CD4-positive, alpha-beta T cell treated with Interleukin-6 at 100 ng/mL for 8 hours (primary cell): ENCODE data around the gene CCL25.
"Not testable (repeated sequence)": the region's sequence is repeated elsewhere in the genome, so short reads cannot be mapped to it uniquely, and the experiment has no call there.

Source experiments
- DNase-seq: peaks from one replicate; pipeline ENCODE4 v3.0.0-alpha.2; 2020; ENCODE audit warnings: mixed read lengths, low spot score

CCL25 gene, protein sequence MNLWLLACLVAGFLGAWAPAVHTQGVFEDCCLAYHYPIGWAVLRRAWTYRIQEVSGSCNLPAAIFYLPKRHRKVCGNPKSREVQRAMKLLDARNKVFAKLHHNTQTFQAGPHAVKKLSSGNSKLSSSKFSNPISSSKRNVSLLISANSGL

DNA sequence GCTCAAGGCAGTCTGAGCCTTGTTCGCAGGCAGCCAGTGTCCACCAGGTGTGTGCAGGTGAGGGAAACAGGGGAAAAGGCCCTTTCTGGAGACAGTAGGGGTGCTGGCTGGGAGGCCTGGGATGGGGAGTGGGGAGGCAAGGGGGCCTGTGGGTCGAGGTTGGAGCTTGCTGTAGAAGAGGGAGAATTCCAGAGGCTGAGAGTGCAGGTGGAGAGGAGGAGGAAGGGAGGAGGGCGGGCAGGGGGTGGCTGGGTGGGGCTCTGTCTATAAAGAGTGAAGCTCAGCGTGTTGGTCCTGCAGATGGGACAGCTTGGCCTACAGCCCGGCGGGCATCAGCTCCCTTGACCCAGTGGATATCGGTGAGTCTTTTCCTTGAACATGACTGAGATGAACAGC lies at the start of gene CCL25:
Gene CCL25, plus strand, starts transcription at position 297 of the 396 bp plus-strand sequence. CDS start 290 bp downstream, outside the sequence.
- no peak for DNase-seq

DNA sequence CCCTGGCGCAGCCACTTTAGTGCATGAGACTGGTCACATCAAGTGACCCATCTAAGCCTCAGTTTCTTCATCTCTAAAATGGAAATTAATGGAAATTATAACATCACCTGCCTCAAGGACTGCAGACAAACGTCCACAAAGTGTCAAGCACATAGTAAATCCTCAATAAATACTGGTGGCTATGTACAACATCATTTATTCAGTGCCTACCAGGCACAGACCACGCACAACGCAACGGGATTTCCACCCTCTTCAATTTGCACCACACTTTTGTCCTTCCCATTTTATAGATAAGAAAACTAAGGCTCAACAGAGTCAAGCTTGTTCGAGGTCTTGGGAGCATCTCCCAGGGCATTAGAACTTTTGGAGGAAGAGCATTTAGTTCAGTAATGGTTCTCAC lies 48.6 kb upstream of the CCL25 start:
- no peak for DNase-seq

DNA sequence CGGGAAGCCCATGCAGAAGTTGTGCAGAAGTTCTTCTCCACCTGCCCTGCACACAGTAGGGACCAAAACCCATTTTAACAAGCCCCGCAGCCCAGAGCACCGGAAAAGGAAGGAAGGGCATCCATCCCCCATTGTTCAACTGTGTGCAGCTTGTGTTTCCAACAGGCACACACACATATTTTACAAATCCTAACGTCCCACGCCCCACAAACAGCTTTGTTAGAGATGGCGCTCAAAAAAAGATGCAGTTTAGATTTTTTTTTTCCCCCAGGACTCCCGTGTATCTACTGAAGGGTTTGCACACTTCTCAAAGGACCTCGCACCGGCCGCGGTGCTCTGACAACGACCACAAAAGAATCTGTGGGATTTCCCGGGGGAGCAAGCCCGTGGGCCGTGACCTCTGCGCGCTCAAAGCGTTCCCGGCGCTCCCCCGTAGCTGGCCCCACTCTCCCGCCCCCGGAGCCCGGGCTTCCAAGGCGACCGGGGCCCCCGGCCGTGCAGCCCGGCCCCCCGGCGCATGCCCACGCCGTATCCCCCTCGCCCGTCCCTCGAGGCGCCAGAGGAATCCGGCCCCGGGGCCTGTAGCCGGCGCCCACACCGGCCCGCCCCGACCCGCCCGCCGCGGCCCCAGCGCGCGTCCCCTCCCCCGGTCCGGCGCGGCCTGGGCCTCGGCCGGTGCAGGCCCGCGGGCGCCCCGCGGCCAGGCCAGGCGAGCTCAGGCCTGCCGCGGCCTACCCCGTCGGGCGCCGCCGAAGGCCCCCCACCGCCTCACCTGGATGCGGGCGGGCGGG lies 47.6 kb upstream of the CCL25 start:
- no peak for DNase-seq

DNA sequence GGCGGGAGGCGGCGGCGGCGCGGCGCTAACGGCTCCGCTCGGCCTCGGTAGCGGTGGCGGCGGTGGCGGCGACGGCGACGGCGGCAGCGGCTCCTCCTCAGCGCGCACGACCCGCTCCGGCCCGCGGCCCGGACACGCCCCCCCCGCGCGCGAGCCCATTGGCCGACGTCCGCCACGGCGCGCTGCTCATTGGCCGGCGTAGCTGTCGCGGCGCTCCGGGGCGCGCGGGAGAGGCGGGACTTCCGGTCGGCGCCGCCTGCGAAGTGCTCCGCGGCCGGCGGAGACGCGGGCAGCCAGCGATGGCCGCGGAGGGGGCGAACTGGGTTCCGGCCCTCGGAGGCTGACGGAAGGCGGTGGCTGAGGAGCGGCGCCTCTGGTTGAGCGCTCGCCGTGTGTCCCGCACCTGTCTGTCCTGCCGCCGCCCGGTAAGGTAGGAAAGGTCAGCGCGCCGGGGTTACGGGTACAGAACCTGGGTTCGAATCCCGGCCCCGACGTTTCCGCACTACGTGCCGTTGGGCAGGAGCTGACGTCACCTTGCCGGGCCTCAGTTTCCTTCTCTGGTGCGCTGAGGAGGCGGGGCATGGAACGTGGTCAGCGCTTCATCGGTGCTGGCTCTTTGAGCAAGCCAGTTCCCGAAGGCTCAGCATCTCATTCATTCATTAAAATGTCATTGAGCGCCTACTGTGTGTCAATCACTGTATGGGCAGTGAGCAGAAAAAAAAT lies 46.9 kb upstream of the CCL25 start, which contains the start of gene ELAVL1:
Gene ELAVL1, minus strand, starts transcription at position 108 of the 723 bp plus-strand sequence. CDS start 13,826 bp downstream, outside the sequence.
- DNase-seq, result peak; percentile 87

DNA sequence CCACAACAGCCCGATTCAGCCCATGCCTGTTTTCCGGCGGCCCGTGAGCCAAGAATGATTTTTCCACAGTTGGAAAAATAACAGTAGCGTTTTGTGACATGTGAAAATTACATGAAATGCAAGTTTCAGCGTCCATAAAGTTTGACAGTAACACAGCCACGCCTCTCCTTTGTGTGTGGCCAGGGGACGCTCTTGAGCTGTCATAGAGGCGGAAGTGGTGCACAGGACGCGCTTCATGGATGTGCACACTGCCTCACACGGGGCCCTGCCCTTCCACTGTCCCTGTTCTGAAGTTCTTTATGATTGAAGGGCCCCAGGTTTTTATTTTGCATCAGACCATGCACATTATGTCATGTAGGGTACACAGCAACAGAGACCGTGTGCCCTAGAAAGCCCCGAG lies 34.8 kb upstream of the CCL25 start:
- DNase-seq, result peak; percentile 29

DNA sequence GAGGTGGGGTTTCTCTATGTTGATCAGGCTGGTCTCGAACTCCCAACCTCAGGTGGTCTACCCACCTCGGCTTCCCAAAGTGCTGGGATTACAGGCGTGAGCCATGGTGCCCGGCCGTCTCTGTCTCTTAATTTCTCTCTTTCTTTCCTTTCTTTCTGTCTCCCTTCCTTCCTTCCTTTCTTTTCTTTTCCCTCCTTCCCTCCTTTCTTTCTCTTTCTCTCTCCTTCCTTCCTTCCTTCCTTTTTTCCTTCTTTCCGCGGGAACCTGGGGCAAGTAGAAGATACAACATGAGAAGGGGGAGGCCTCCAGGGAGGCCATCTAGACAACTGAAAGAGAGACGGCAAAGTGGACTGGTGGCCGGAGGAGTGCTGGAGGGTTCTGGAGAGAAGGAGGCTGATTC lies 31.9 kb upstream of the CCL25 start:
- no peak for DNase-seq

DNA sequence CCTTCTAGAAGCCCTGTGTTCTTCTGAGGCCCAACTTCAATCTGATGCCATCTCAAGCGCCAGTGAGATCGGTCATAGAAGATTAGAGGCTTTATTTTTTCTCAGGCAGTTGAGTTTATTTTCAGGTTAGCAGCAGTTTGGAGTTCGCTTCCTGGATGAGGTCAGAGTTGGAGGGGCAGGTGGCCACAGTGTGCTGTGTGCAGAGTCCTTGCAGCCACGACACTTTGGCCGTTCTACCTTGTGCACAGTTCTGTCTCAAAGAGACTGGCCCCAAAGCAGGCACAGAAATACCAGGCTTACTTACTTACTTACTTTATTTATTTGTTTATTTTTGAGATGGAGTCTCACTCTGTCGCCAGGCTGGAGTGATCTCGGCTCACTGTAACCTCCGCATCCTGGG lies 31.2 kb upstream of the CCL25 start:
- DNase-seq, result no peak

DNA sequence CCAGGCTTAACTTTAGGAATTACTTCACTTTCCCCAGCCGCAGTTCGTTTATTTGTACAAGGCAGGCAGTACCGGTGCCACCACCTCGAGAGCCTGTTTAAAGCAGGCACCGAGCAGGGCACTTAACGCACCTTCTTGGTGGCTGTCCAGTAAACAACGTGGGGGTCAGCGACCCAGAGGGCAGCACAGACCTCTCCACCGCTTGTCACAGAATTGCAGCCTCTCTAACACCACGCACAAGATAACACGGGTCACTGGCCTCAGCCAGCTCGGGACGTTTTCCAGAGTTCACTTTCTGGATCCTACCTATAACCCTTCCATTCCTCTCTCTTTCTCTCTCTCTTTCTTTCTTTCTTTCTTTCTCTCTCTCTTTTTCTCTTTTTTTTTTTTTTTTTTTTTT lies 30.3 kb upstream of the CCL25 start:
- no peak for DNase-seq

DNA sequence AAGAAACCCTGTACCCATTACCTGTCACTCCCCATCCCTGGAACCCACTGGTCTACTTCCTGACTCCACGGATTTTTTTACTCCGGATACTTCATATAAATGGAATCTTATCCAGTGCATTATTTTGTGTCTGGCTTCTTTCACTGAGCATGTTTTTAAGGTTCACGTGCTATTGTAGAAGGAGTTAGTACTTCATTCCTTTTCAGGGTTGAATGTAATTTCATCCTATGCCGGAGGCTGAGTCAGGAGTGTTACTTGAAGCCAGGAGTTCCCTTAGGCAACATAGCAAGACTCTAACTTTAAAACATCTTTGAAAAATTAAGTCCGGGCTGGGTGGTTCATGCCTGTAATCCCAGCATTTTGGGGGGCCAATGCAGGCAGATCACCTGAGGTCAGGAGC lies 29.2 kb upstream of the CCL25 start:
- DNase-seq, result no peak

DNA sequence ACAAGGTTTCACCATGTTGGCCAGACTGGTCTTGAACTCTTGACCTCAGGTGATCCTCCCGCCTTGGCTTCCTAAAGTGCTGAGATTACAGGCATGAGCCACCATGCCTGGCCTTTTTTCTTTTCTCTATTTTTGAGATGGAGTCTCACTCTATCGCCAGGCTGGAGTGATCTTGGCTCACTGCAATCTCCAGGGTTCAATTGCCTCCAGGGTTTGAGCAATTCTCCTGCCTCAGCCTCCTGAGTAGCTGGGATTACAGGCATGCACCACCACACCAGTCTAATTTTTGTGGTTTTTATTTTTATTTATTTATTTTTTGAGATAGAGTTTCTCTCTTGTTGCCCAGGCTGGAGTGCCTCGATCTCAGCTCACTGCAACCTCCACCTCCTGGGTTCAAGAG lies 28.3 kb upstream of the CCL25 start:
- not testable (repeated sequence) for DNase-seq

DNA sequence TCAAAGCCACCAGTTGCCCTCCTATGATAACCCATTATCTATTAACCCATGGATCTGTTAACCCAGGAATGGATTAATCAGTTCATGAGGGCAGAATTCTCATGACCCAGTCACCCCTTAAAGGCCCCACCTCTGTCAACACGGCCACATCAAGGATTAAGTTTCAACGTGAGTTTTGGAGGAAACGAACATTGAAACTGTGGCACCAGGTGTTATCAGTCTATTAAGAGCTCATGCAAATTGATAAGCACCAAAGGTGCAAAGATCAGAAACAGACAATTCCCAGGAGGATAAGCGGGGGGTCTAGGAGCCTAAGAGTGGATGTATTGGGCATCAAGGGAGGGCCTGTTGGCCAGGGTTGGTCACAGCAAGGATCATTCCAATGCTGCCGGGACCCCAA lies 27.2 kb upstream of the CCL25 start:
- no peak for DNase-seq

DNA sequence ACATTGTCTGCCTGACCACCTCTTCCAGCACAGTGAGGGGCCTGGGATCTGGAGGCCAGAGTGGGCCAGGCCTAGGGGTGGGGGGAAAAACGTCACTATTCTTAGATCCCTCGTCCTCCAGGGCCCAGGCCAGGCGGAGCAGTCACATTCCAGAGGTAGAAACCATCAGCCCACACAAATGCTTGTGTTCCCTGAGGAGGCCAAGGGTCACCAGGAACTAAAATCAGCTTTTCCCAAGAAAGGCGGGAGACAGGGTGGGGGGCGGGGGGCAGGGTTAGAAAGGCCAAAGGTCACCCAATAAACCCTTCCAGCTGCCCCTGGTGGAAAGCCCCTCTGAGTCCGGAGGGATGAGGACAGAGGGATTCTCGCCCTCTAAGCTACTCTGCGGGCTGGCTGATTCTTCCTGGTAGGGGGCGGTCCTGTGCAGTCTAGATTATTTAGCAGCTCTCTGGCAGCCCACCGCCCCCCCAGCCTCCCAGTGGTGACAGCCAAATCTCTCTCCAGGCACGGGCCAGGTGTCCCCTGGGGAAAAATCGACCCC lies 23.5 kb upstream of the CCL25 start:
- no peak for DNase-seq

DNA sequence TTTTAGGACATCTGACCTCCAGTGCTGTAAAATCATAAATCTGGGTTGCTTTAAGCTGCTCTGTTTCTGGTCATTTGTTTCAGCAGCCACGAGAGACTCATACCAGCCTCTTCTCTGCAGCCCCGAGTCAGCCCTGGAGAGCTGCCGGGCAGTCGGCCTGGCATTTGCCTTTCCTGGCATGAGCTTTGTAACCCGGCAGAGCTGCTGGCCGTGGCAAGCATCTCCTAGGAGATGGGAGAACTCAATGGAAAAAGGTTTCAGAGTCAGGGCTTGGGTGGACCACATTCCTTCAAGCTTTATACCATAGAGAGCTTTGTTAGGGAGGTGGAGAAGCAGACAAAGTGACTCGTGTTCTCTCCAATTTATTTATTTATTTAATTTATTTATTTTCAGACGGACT lies 21.6 kb upstream of the CCL25 start:
- DNase-seq, result no peak

DNA sequence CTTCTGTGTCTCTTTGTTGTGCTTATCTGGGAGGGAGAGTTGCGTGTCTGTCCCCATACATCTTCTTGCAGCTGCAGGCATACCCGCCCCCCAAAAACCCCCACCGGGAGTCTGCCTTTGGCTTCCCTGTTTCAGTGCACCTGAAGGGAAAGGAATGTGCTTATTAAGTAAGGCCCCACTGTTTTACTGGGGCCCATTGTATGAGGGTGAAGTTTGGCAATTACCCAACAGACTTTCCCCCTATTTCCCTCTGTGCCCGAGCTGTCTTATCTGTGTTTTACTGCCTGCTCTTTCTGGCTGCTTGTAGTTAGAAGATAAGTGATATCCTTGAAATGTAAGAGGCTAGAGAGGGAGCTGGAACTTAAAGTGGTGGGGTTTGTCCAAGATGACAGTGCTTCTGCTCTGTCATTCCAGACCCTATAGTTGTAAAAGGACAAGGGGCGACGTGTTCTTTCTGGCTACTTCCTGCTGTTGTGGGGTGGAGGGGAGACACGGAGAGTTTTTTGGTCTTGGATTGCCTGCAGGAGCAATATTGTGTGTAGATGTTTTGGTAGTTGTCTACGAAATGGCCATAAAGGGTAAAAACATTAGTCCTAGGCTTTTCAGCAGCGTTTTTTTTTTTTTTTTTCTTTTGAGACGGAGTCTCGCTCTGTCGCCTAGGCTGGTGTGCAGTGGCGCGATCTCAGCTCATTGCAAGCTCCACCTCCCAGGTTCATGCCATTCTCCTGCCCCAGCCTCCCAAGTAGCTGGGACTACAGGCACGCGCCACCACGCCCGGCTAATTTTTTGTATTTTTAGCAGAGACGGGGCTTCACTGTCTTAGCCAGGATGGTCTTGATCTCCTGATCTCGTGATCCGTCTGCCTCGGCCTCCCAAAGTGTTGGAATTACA lies 19.0 kb upstream of the CCL25 start:
- not testable (repeated sequence) for DNase-seq

DNA sequence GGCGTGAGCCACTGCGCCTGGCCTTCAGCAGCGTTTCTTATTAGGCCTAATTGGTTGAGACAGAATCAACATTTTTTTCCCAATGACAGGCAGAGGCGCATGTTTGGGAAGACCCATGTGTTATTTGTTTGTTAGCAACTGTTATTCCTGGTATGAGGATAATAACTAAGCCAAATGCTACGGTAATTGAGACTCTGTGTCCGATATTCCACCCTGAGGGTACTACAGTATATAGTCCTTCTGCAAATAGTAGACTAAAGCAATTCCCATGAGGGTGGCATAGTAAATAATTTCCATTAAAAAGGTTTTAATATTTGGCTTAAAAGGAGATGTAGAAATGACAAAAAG lies 18.4 kb upstream of the CCL25 start:
- DNase-seq, result no peak

DNA sequence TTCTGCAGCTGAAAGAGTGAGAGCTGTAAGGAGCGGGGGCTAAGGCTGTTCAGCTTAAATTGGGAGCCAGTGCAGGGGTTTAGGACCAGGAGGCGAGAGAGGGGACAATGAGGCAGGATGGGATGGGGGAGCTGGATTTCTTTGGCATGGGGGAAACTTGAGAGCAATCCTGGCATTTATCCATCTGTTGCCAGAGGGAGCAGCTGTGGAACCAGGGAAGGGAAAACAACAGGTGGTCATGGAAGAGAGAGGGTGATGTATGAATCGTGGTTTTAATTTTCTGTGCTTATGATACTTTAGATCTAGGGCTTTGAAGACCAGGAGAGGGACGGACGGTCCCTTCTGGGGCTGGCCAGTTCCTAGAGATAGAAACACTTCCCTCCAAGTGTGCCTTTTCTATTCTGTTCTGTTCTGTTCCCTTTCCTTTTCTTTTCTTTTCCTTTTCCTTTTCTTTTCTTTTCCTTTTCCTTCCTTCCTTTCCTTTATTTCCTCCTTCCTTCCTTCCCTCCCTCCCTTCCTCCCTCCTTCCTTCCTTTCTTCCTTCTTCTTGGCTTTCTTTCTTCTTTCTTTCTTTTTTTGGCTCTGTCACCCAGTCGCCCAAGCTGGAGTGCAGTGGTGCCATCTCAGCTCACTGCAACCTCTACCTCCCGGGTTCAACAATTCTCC lies 16.0 kb upstream of the CCL25 start:
- DNase-seq, result no peak

DNA sequence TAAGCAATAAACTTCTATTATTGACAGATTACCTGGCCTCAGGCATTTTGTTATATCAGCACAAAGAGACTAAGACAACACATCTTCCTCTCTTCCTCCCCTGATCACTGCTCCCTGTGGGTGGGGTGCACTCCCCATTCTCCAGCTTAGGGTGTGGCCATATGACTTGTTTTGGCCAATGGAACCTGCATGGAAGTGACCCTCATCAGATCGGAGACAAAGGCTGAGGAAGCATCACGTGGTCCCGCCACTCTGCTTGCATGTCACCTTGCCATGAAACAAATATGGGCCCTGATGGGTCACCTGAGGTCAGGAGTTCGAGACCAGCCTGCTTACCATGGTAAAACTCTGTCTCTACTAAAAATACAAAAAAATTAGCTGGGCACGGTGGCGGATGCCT lies 13.7 kb upstream of the CCL25 start:
- no peak for DNase-seq

DNA sequence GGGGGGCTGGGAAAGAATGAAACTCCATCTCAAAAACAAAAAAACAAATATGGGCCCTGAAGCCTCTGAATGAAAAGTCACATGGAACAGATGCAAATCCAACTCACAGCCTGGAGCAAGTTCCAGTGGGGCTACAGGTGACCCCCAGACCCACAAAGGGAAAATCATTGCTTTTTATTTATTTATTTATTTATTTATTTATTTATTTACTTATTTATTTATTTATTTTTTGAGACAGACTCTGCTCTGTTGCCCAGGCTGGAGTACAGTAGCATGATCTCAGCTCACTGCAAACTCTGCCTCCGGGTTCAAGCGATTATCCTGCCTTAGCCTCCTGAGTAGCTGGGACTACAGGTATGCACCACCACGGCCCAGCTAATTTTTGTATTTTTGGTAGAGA lies 13.3 kb upstream of the CCL25 start:
- no peak for DNase-seq

DNA sequence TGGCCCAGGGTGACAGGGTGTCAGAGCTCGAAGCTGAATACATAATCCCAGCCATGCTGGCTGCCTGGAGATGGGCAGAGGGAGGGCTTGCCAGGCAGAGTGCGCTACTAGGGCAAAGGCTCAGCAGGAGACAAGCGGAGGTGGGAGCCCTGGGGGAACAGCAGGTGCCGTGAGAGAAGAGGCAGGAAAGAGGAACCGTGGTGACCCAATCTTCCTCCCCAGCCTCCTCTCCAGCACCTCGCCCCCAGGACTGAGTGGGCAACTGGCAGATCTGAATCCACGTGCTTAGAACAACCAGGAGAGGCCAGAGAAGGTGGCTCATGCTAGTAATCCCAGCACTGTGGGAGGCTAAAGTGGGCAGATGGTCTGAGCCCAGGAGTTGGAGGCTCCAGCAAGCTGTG lies 11.0 kb upstream of the CCL25 start:
- no peak for DNase-seq

DNA sequence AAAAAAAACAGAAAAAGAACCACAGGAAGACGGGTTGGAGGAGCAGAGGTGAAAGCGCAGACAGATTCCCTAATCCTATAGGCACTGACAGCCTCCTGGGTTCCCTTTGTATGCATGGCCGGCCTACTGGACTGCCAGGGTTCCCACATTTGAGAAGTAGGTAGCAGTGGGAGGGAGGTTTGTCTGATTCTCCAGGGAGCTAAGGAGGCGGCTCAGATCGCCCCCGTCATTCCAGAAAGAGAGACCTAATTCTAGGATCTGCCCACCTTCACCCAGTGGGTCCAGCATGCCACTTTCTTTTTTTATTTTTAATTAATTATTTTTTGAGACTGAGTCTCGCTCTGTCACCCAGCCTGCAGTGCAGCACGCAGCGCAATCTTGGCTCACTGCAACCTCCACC lies 9.7 kb upstream of the CCL25 start:
- DNase-seq, result no peak

DNA sequence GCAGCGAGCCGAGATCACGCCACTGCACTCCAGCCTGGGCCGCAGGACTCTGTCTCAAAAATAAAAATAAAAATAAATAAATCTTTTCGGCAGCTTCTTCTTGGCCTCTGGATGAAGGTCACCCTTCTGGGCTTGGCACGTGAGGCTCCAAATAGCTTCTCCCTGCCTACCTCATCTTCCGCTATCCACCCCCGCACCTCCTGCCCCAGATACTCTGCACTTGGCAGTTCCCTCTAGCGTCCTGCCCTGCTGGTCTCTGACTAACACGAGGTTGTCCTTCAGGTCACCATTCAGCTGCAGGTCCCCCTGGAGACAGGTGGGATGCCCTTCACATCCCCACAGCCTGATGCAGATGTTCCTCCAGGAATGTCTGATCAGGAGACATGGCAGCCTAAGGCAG lies 8.5 kb upstream of the CCL25 start:
- no peak for DNase-seq
